Stimulated activated CD4-positive, alpha-beta T cell treated with anti-CD3 and anti-CD28 coated beads, Interleukin-12 subunit alpha, Interleukin-12 subunit beta, amount 100 ng/mL, for 24 hours (primary cell): ENCODE results near the gene HOXB4.

ENCODE experiments used
- DNase-seq, 2 experiments: peaks; one replicate each; pipeline ENCODE4 v3.0.0-alpha.2; 2020; ENCODE audit warnings: low read depth in 2 of 2

HOXB4 gene

GRCh38 chr17:48577946-48578615 lies at the start of gene HOXB4:
Gene HOXB4, minus strand, starts transcription at chr17:48578350. Its CDS starts 31 bp downstream, at chr17:48578319.
- DNase-seq = peak in 1 of 2 experiments; percentile 65

- no peak for DNase-seq
Observed at GRCh38 chr17:48627118-48627597, 49.0 kb upstream of the HOXB4 start.

DNA sequence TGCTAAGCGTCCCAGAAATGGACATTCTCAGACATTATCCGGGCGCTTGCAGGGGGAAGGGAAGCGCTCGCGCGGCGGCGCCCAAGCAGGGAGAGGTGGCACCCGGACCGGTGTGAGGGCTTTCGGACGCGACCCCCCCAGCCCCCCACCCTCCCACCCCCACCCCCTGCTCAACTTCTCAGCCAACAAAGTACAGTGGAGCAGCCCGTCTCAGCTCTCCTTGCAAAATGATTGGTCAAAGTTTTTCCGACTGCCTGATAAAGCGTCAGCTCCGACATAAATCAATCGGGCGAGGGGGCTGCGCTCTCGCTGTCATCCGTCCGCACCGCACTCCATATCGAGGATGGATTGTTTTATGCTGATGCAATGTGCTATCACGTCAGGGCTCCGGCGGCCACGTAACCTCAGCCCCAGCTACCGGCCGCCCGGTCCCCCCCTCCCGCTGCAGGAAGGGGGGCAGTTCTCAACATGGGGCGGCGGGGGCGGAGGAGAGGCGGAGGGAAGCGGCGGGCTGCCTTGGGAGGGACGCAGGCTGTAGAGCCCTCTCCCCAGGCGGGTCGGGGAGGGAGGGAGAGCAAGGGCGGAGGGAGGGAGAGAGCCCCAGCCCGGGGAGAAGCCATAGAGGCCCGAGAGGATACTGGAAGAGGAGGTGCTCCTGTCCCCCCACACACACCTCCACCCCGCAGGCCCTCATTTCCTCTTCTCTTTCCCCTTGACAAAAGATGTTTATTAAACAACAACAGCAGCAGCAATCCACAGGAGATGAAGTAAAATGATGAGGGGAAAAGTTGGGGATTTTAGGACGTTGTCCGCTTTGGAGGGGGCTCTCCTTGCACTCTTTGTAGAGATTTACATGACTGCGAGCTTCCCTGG lies 48.3 kb upstream of the HOXB4 start, which contains the start of gene HOXB9:
Gene HOXB9 (minus strand): TSS at position 114 of the 873 bp plus-strand sequence. CDS start 89 bp downstream, at position 25.
- no peak for DNase-seq

DNA sequence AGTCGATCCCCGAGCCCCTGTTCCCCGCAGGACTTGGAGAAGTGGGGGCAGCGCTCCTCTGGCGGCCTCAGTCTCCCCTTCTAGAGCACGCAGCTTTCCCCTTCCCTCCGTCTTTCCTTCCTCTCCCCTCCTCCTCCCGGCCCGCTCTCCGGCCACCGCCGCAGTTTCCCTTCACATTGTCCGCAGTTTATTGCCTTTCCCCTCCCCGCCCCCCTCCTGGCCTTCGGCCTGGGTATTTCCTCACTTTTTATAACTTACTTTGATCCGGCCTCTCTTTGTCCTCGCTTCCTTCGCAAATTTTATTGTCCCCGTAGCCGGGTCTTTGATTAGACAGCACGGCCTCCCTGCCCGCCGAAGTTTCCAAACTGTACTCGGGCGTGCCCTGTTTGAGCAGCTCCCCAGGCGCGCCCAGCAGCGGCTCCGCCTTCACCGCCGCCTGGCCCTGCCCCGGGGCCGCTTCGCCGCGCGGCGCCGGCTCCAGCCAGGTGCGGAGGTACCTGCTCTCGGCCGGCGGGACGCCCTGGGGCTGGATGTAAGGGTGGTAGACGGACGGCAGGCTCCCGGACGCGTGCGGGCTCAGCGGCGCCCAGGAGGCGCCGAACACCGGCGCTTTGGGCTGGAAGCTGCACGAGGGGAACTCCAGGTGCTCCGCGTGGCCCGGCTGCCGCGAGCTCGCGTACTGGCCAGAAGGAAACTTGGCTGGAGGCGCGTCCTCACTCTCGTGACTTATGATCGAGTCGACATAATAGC lies 47.5 kb upstream of the HOXB4 start:
- DNase-seq = peak in 1 of 2 experiments; percentile 29

DNA sequence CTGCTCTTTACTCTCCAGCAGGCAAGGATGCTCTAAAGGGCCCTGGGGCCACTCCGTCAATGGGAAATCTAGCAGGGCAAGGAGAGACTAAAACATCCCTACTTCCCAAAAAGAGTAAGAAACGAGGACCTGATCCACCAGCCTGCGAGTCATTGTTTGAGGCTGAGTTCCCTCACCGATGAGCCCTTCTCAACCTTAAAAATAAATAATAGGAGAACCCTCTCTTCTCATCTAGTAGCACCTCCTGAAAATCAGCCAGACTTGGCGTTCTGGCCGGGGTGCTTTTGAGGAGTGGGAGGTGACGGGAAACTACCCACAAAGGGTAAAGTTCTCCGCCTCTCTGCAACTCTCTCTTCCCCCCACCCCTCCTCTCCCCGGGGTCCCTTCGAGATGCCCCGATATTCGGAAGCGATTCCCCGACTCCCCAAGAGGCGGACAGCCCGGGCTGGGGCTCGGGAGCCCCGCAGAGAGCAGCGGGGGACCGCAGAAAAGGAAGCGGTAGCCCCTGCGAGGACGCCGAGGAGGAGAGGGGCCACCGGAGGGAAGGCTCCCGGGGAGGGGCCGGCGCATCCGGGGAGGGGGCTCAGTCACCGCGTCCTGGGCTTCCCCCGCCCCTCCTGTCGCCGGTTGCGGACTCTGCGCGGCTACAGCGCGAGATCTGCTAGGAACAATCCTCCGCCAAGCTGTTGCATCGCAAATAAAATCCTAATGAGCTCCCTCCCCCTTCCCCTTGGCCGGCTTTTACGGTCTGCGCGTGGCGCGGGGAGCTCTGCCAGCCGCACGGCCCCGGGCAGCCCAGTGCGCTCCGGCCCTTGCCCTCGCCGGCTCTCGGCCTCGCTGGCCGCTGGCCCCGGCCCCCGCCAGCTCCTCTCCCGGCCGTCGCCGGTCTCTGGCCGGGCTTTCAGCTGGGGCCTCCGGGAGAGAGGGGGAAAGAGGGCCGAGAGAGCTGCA lies 46.7 kb upstream of the HOXB4 start:
- DNase-seq = no peak

DNA sequence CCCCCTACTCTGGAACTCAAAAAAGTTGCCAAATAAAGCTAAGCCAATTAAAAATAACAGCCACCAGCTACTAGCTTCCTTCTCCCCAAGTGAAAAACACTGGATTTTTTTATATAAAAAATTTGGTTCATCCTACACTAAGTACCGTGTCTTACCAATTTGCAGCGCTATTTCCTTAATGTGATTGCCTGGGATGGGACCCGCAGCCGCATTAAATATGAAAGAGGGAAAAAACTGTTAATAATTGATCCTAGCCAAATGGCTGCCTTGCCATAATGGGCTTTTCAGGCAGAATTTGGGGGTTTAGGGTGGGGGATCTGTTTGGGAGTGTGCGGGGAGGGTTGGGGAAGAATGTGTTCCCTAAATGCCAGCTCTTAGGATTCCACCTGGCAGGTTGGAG lies 46.0 kb upstream of the HOXB4 start:
- DNase-seq = no peak

DNA sequence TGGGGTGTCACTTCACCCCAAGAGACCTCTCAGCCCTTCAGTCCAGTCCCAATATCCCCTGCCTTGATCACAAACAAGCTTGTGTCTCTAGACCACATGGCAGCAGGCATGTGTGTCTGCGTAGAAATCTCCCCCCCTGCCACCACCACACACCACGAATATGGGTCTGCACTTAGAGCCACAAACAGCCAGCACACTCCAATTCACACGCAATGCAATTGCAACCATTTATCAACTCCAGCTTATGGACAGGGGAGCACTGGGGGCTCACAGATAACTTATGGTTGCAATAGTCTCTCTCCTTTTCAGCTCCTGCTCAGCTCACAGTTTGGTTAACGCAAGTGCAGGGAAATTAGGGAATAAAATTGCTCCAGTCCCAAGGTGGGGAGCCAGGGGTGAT lies 45.4 kb upstream of the HOXB4 start:
- DNase-seq = no peak

GRCh38 chr17:48622857-48623256 lies 44.7 kb upstream of the HOXB4 start:
- no peak for DNase-seq

DNA sequence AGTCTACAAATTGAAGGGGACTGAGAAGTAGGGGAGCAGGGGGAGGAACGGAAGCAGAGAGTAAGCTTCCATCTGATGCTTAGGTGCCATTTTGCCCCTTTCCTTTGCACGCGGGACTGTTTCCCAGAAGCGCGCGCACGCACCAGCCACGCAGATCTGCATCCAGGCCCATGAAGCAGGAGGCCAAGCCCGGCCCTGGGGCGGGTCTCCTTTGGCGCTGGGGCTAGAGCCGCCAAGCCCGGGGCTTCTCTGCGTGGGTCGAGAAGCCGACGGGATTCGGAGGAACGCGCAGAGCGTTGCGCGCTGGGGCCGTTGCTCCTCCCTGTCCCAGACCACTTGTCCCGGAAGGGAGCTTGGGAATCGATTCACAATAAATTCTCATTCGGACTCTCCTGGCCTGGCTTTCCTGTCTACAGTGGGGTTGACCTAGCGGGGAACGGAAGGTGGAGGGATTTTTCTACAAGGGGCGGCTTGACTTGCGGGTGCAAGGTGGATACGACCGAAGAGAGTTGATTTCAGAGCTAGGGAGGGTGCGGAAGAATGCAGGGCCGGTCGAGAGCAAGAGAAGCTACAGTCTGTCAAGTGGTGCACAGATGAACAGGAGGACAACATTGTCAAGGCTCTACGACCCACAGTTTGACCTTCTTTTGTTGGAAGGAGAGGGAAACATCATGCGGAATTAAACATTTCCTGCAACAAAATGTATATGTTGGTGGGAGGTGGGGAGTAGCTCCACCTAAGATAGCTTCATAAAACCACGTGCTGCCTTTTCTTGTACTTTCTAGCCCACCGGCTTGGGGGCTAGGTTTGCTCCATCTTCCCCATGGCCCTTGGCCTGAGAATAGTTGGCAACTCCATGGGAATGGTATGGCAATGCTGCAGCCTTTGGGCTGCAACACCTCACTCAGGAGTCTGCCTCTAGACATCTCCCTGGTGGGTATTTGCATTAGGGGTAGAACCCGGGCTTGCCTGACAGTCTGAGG lies 43.6 kb upstream of the HOXB4 start:
- DNase-seq = no peak

DNA sequence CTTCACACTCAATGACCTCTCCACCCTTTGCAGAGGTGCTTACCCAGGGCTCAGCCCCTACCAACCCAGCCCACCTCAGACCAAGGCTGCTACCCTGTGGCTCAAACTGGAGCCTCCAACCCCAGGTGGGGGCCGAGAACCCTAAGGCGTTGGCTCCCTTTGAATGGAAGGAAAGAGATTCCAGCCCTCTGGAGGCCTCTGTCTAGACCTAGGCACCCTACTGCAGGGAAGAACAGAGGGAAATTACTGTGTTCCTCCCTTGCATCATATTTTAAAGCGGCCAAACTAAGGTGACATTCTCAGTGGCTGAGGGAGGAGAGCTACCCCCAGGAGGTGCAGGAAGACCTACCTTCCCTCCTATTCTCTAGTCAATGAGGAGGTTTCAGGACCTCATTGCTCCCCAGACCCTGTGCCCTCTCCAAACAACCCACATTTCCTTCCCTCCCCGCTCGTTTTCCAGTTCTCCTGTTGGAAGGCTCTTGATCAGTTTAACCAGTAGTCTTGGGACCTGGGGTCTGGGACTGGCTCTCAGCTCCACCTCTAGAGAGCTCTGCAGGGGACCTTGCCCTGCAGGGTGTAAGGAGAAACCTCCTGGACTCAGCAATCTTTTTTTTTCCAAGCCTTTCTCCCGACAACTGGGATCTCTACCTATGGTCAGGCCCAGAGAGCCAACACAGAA lies 42.5 kb upstream of the HOXB4 start:
- no peak for DNase-seq

GRCh38 chr17:48619826-48620449 lies 41.8 kb upstream of the HOXB4 start:
- DNase-seq = no peak

GRCh38 chr17:48618256-48618896 lies 40.2 kb upstream of the HOXB4 start:
- peak; percentile 67 to 81 for DNase-seq

- DNase-seq = no peak
Observed at GRCh38 chr17:48617471-48618255, 39.5 kb upstream of the HOXB4 start.

GRCh38 chr17:48616717-48617470 lies 38.7 kb upstream of the HOXB4 start:
- no peak for DNase-seq

- DNase-seq = no peak
Observed at GRCh38 chr17:48615963-48616716, 38.0 kb upstream of the HOXB4 start.
